ENCODE results near the gene SPTB.

Gene SPTB

GRCh38 chr14:64729386-64730060, 150.2 kb downstream of the SPTB start:
- DNase-seq (ENCODE audit: low read depth): no peak

GRCh38 chr14:64728856-64729255, 150.9 kb downstream of the SPTB start:
- no peak for DNase-seq (ENCODE audit: low read depth)

GRCh38 chr14:64728106-64728505, 151.6 kb downstream of the SPTB start:
- DNase-seq (ENCODE audit: low read depth): no peak

- DNase-seq (ENCODE audit: low read depth): no peak
Observed at GRCh38 chr14:64727551-64728071, 152.1 kb downstream of the SPTB start.

- DNase-seq (ENCODE audit: low read depth): no peak
Observed at GRCh38 chr14:64726585-64726890, 153.2 kb downstream of the SPTB start.

- no peak for DNase-seq (ENCODE audit: low read depth)
Observed at GRCh38 chr14:64725879-64726584, 153.7 kb downstream of the SPTB start.

- DNase-seq (ENCODE audit: low read depth): no peak
Observed at GRCh38 chr14:64725261-64725815, 154.4 kb downstream of the SPTB start.

- no peak for DNase-seq (ENCODE audit: low read depth)
Observed at GRCh38 chr14:64724578-64724930, 155.2 kb downstream of the SPTB start.

GRCh38 chr14:64723691-64724577, 155.8 kb downstream of the SPTB start:
- DNase-seq (ENCODE audit: low read depth): no peak

GRCh38 chr14:64722842-64723447, 156.8 kb downstream of the SPTB start:
- DNase-seq (ENCODE audit: low read depth): no peak

- no peak for DNase-seq (ENCODE audit: low read depth)
Observed at GRCh38 chr14:64721899-64722298, 157.8 kb downstream of the SPTB start.

GRCh38 chr14:64721391-64721791, 158.3 kb downstream of the SPTB start:
- DNase-seq (ENCODE audit: low read depth): no peak

GRCh38 chr14:64720131-64720576, 159.6 kb downstream of the SPTB start:
- DNase-seq (ENCODE audit: low read depth): no peak

- no peak for DNase-seq (ENCODE audit: low read depth)
Observed at GRCh38 chr14:64719601-64720000, 160.1 kb downstream of the SPTB start.

- no peak for DNase-seq (ENCODE audit: low read depth)
Observed at GRCh38 chr14:64718762-64719161, 160.9 kb downstream of the SPTB start.

- no peak for DNase-seq (ENCODE audit: low read depth)
Observed at GRCh38 chr14:64717870-64718269, 161.8 kb downstream of the SPTB start.

- DNase-seq (ENCODE audit: low read depth): no peak
Observed at GRCh38 chr14:64715628-64716412, 163.9 kb downstream of the SPTB start.

GRCh38 chr14:64715146-64715627, 164.5 kb downstream of the SPTB start:
- no peak for DNase-seq (ENCODE audit: low read depth)

- no peak for DNase-seq (ENCODE audit: low read depth)
Observed at GRCh38 chr14:64714432-64715025, 165.2 kb downstream of the SPTB start.

GRCh38 chr14:64713677-64714076, 166.0 kb downstream of the SPTB start:
- DNase-seq (ENCODE audit: low read depth): no peak

Data from T follicular helper cell (primary cell).